ENCODE measurements around the gene PCDHA1. TPM values are rescaled to one million over a fixed set of nuclear protein-coding genes. Genes with fewer than 3 reads are reported as not detected.

PCDHA1 gene
- total and polyA plus RNA-seq, 7 experiments from 2014 or later, result not detected

GRCh38 chr5:141007791-141008190, 221.9 kb downstream of the PCDHA1 start:
- POLR2A ChIA-PET, result no interaction called here

GRCh38 chr5:141010047-141010793, 224.3 kb downstream of the PCDHA1 start:
- Mint-ChIP-seq H3K4me3 (no peak overlapping the region), H3K27me3 (peaks cover 0 to 44% (median 24%) of the 10 kb centered on the region in 5 donors), H3K4me1 (no peaks in the 10 kb centered on the region), H3K27ac (no peak overlapping the region), H3K36me3 (peaks cover 0 to 15% (median 0%) of the 10 kb centered on the region in 5 donors), H3K9me3 (peaks cover 0 to 13% (median 4%) of the 10 kb centered on the region in 11 donors)
- CTCF ChIA-PET, result no interaction called here
- H3K36me3 ChIP-seq (ENCODE audit: control insufficient read depth in 2 of 3, insufficient read depth in 3 of 3, low read length in 3 of 3), result no peaks in the 10 kb centered on the region
- ATAC-seq, result no peak
- intact Hi-C loops (cut with micrococcal nuclease), result no loop called here
- DNase-seq, result no peak
- no peaks in the 10 kb centered on the region for H3K27me3 ChIP-seq (ENCODE audit: control insufficient read depth in 2 of 2, insufficient read depth in 2 of 2, low read length in 2 of 2)
- no peaks in the 10 kb centered on the region for H3K9me3 ChIP-seq (ENCODE audit: control insufficient read depth in 2 of 3, low read length in 3 of 3)
- POLR2A ChIA-PET, result no interaction called here
- H3K4me1 ChIP-seq (ENCODE audit: control insufficient read depth in 2 of 2, insufficient read depth in 2 of 2, low read length in 2 of 2), result no peaks in the 10 kb centered on the region
- H3K4me3 ChIP-seq (ENCODE audit: low read length), result no peak overlapping the region
- no peak overlapping the region for H3K27ac ChIP-seq (ENCODE audit: low read depth, low read length)

More at GRCh38 chr5:141007791-141008190, 221.9 kb downstream of the PCDHA1 start:
- H3K27me3 ChIP-seq (ENCODE audit: control insufficient read depth in 2 of 2, insufficient read depth in 2 of 2, low read length in 2 of 2), result no peaks in the 10 kb centered on the region
- Mint-ChIP-seq H3K4me1 (no peaks in the 10 kb centered on the region), H3K27me3 (peaks cover 0 to 52% (median 36%) of the 10 kb centered on the region in 5 donors), H3K4me3 (no peak overlapping the region), H3K36me3 (peaks cover 0 to 15% (median 0%) of the 10 kb centered on the region in 5 donors), H3K9me3 (peaks cover 0 to 16% (median 5%) of the 10 kb centered on the region in 11 donors), H3K27ac (no peak overlapping the region)
- CTCF ChIA-PET, result no interaction called here
- no peak for DNase-seq
- H3K27ac ChIP-seq (ENCODE audit: low read depth, low read length), result no peak overlapping the region
- intact Hi-C loops (cut with micrococcal nuclease), result no loop called here
- no peaks in the 10 kb centered on the region for H3K4me1 ChIP-seq (ENCODE audit: control insufficient read depth in 2 of 2, insufficient read depth in 2 of 2, low read length in 2 of 2)
- H3K9me3 ChIP-seq (ENCODE audit: control insufficient read depth in 2 of 3, low read length in 3 of 3), result no peaks in the 10 kb centered on the region
- H3K4me3 ChIP-seq (ENCODE audit: low read length), result no peak overlapping the region
- H3K36me3 ChIP-seq (ENCODE audit: control insufficient read depth in 2 of 3, insufficient read depth in 3 of 3, low read length in 3 of 3), result no peaks in the 10 kb centered on the region
- no peak for ATAC-seq

- CTCF ChIA-PET, result no interaction called here
- Mint-ChIP-seq H3K4me3 (no peak overlapping the region), H3K9me3 (peaks cover 0 to 6% (median 0%) of the 10 kb centered on the region in 11 donors), H3K27ac (no peak overlapping the region), H3K27me3 (peaks cover 0 to 13% (median 0%) of the 10 kb centered on the region in 5 donors), H3K36me3 (no peaks in the 10 kb centered on the region), H3K4me1 (no peaks in the 10 kb centered on the region)
- Histone ChIP-seq H3K9me3 (ENCODE audit: control insufficient read depth in 2 of 3, low read length in 3 of 3) (no peaks in the 10 kb centered on the region), H3K4me3 (ENCODE audit: low read length) (no peak overlapping the region), H3K27me3 (ENCODE audit: control insufficient read depth in 2 of 2, insufficient read depth in 2 of 2, low read length in 2 of 2) (no peaks in the 10 kb centered on the region), H3K36me3 (ENCODE audit: control insufficient read depth in 2 of 3, insufficient read depth in 3 of 3, low read length in 3 of 3) (no peaks in the 10 kb centered on the region), H3K27ac (ENCODE audit: low read depth, low read length) (no peak overlapping the region), H3K4me1 (ENCODE audit: control insufficient read depth in 2 of 2, insufficient read depth in 2 of 2, low read length in 2 of 2) (no peaks in the 10 kb centered on the region)
- POLR2A ChIA-PET, result no interaction called here
- no peak for ATAC-seq
- no peak for DNase-seq
- intact Hi-C loops (cut with micrococcal nuclease), result no loop called here
These were observed 232.0 kb downstream of the PCDHA1 start for GRCh38 chr5:141017943-141018342.

- Histone ChIP-seq H3K4me3 (ENCODE audit: low read length) (no peak overlapping the region), H3K27ac (ENCODE audit: low read depth, low read length) (no peak overlapping the region), H3K36me3 (ENCODE audit: control insufficient read depth in 2 of 3, insufficient read depth in 3 of 3, low read length in 3 of 3) (no peaks in the 10 kb centered on the region), H3K4me1 (ENCODE audit: control insufficient read depth in 2 of 2, insufficient read depth in 2 of 2, low read length in 2 of 2) (no peaks in the 10 kb centered on the region), H3K27me3 (ENCODE audit: control insufficient read depth in 2 of 2, insufficient read depth in 2 of 2, low read length in 2 of 2) (no peaks in the 10 kb centered on the region), H3K9me3 (ENCODE audit: control insufficient read depth in 2 of 3, low read length in 3 of 3) (no peaks in the 10 kb centered on the region)
- H3K36me3 Mint-ChIP-seq, result peaks cover 0 to 4% (median 0%) of the 10 kb centered on the region in 5 donors
- no peaks in the 10 kb centered on the region for H3K4me1 Mint-ChIP-seq
- CTCF ChIA-PET, result interaction anchor here (0.9 kb wide), 1 partner anchor 64 kb away, joined by 3 read pairs; no protein-coding TSS in a partner anchor
- DNase-seq (no peak), ATAC-seq (no peak)
- intact Hi-C loops (cut with micrococcal nuclease), result no loop called here
- no peak overlapping the region for H3K27ac Mint-ChIP-seq
- H3K9me3 Mint-ChIP-seq, result peaks cover 1 to 11% (median 6%) of the 10 kb centered on the region in 11 donors
- H3K4me3 Mint-ChIP-seq, result no peak overlapping the region
- H3K27me3 Mint-ChIP-seq, result peaks cover 0 to 10% (median 0%) of the 10 kb centered on the region in 5 donors
- POLR2A ChIA-PET, result no interaction called here
These were observed 236.4 kb downstream of the PCDHA1 start for GRCh38 chr5:141022384-141022783.

- H3K9me3 Mint-ChIP-seq, result peaks cover 0 to 5% (median under 1%) of the 10 kb centered on the region in 11 donors
- ATAC-seq (no peak), DNase-seq (no peak)
- H3K4me3 Mint-ChIP-seq, result no peak overlapping the region
- H3K36me3 Mint-ChIP-seq, result no peaks in the 10 kb centered on the region
- intact Hi-C loops (cut with micrococcal nuclease), result no loop called here
- H3K27me3 Mint-ChIP-seq, result peaks cover 0 to 12% (median 7%) of the 10 kb centered on the region in 5 donors
- Histone ChIP-seq H3K36me3 (ENCODE audit: control insufficient read depth in 2 of 3, insufficient read depth in 3 of 3, low read length in 3 of 3) (no peaks in the 10 kb centered on the region), H3K4me3 (ENCODE audit: low read length) (no peak overlapping the region), H3K27me3 (ENCODE audit: control insufficient read depth in 2 of 2, insufficient read depth in 2 of 2, low read length in 2 of 2) (no peaks in the 10 kb centered on the region), H3K27ac (ENCODE audit: low read depth, low read length) (no peak overlapping the region), H3K9me3 (ENCODE audit: control insufficient read depth in 2 of 3, low read length in 3 of 3) (no peaks in the 10 kb centered on the region), H3K4me1 (ENCODE audit: control insufficient read depth in 2 of 2, insufficient read depth in 2 of 2, low read length in 2 of 2) (no peaks in the 10 kb centered on the region)
- CTCF ChIA-PET, result no interaction called here
- POLR2A ChIA-PET, result no interaction called here
- no peak overlapping the region for H3K27ac Mint-ChIP-seq
- no peaks in the 10 kb centered on the region for H3K4me1 Mint-ChIP-seq
These were observed 245.1 kb downstream of the PCDHA1 start for GRCh38 chr5:141031006-141031405.

- H3K27me3 ChIP-seq (ENCODE audit: control insufficient read depth in 2 of 2, insufficient read depth in 2 of 2, low read length in 2 of 2), result no peaks in the 10 kb centered on the region
- ATAC-seq (no peak), DNase-seq (no peak)
- intact Hi-C loops (cut with micrococcal nuclease), result no loop called here
- Mint-ChIP-seq H3K27me3 (peaks cover 0 to 20% (median 10%) of the 10 kb centered on the region in 5 donors), H3K9me3 (peaks cover 0 to 8% (median 2%) of the 10 kb centered on the region in 11 donors), H3K4me1 (no peaks in the 10 kb centered on the region), H3K27ac (no peak overlapping the region), H3K36me3 (no peaks in the 10 kb centered on the region), H3K4me3 (no peak overlapping the region)
- ChIA-PET CTCF (interaction anchor here (0.6 kb wide), 1 partner anchor 216 kb away, joined by 3 read pairs; no protein-coding TSS in a partner anchor), POLR2A (no interaction called here)
- H3K36me3 ChIP-seq (ENCODE audit: control insufficient read depth in 2 of 3, insufficient read depth in 3 of 3, low read length in 3 of 3), result no peaks in the 10 kb centered on the region
- no peaks in the 10 kb centered on the region for H3K4me1 ChIP-seq (ENCODE audit: control insufficient read depth in 2 of 2, insufficient read depth in 2 of 2, low read length in 2 of 2)
- no peaks in the 10 kb centered on the region for H3K9me3 ChIP-seq (ENCODE audit: control insufficient read depth in 2 of 3, low read length in 3 of 3)
- H3K4me3 ChIP-seq (ENCODE audit: low read length), result no peak overlapping the region
- H3K27ac ChIP-seq (ENCODE audit: low read depth, low read length), result no peak overlapping the region
These were observed 246.7 kb downstream of the PCDHA1 start for GRCh38 chr5:141032626-141033025.

- no peaks in the 10 kb centered on the region for H3K27me3 ChIP-seq (ENCODE audit: control insufficient read depth in 2 of 2, insufficient read depth in 2 of 2, low read length in 2 of 2)
- POLR2A ChIA-PET, result no interaction called here
- ATAC-seq, result no peak
- CTCF ChIA-PET, result interaction anchor here (0.8 kb wide), 1 partner anchor 915 kb away, joined by 3 read pairs; no protein-coding TSS in a partner anchor
- Mint-ChIP-seq H3K27ac (no peak overlapping the region), H3K36me3 (no peaks in the 10 kb centered on the region), H3K4me3 (no peak overlapping the region), H3K27me3 (peaks cover 0 to 26% (median 21%) of the 10 kb centered on the region in 5 donors), H3K9me3 (peaks cover 0 to 20% (median 7%) of the 10 kb centered on the region in 11 donors), H3K4me1 (no peaks in the 10 kb centered on the region)
- intact Hi-C loops (cut with micrococcal nuclease), result no loop called here
- no peak overlapping the region for H3K4me3 ChIP-seq (ENCODE audit: low read length)
- no peak overlapping the region for H3K27ac ChIP-seq (ENCODE audit: low read depth, low read length)
- DNase-seq, result no peak
- no peaks in the 10 kb centered on the region for H3K4me1 ChIP-seq (ENCODE audit: control insufficient read depth in 2 of 2, insufficient read depth in 2 of 2, low read length in 2 of 2)
- no peaks in the 10 kb centered on the region for H3K36me3 ChIP-seq (ENCODE audit: control insufficient read depth in 2 of 3, insufficient read depth in 3 of 3, low read length in 3 of 3)
- peaks cover 0 to 5% (median 0%) of the 10 kb centered on the region in 3 experiments for H3K9me3 ChIP-seq (ENCODE audit: control insufficient read depth in 2 of 3, low read length in 3 of 3)
These were observed 253.1 kb downstream of the PCDHA1 start for GRCh38 chr5:141039061-141039460.

Data from naive thymus-derived CD4-positive, alpha-beta T cell (primary cell).